ENCODE results near the gene TMEM163. TPM values are rescaled to one million over a fixed set of nuclear protein-coding genes. Genes with fewer than 3 reads are reported as not detected.

The TMEM163 gene
- total and polyA plus RNA-seq, 2 donors (not counting 3 experiments of a cell fraction or from before 2014, with no cell fraction given), result 1.0 to 2.8 TPM

- Histone ChIP-seq H3K27ac (ENCODE audit: insufficient read depth, low read depth, low read length) (no peak overlapping the region), H3K9me1 (replicated peaks; ENCODE audit: control insufficient read depth, extremely low read depth, insufficient read depth, low read length) (no peaks in the 10 kb centered on the region), H3K4me3 (replicated peaks in 1 of 3; ENCODE audit: insufficient read depth in 1 of 3, low read depth in 1 of 3, low read length in 3 of 3) (no peak overlapping the region), H3K9ac (replicated peaks; ENCODE audit: extremely low read depth, insufficient read depth, low read length) (no peak overlapping the region), H3K79me2 (ENCODE audit: control insufficient read depth, insufficient read depth, low read length) (no peaks in the 10 kb centered on the region), H3K4me2 (ENCODE audit: insufficient read depth, low read length) (no peak overlapping the region), H3K27me3 (ENCODE audit: control insufficient read depth in 2 of 2, insufficient read depth in 2 of 2, low read length in 2 of 2) (peaks cover 0 to 6% of the 10 kb centered on the region in 2 experiments), H3K4me1 (ENCODE audit: control insufficient read depth, extremely low read depth, insufficient read depth, low read length) (no peaks in the 10 kb centered on the region), H4K20me1 (replicated peaks; ENCODE audit: control insufficient read depth, extremely low read depth, insufficient read depth, low read length) (no peaks in the 10 kb centered on the region), H3K36me3 (ENCODE audit: control insufficient read depth in 2 of 2, extremely low read depth in 1 of 2, insufficient read depth in 2 of 2, low read length in 2 of 2) (no peaks in the 10 kb centered on the region), H3K9me3 (replicated peaks; ENCODE audit: control insufficient read depth, insufficient read depth, low read length) (no peaks in the 10 kb centered on the region), H2AFZ (ENCODE audit: low read depth, low read length) (no peak overlapping the region)
- ChIA-PET POLR2A (no interaction called here), CTCF (interaction anchor here (0.7 to 1.6 kb wide), 2 partner anchors 9 to 11 kb away, joined by 3 read pairs; no protein-coding TSS in a partner anchor)
- peak; percentile 8 for DNase-seq (ENCODE audit: low read depth, low spot score)
- no TSS peak for BruUV-seq (replicated peaks)
- dilution Hi-C loops (cut with MboI; ENCODE audit: extremely low pct_ligation_motif_present, low sequenced_read_pairs) (no loop called here), intact Hi-C loops (cut with micrococcal nuclease) (no loop called here)
- TF ChIP-seq FOS (IDR thresholded peaks at IDR 0.05; ENCODE audit: borderline replicate concordance, insufficient read depth, low read length), result peak; percentile 53
- TF ChIP-seq MYC (IDR thresholded peaks at IDR 0.05; ENCODE audit: low read depth, low read length), result no peak
- no peak for FAIRE-seq
These were observed 70.2 kb downstream of the TMEM163 start for GRCh38 chr2:134648586-134648985.

- no peak overlapping the region for H3K4me3 ChIP-seq (replicated peaks in 1 of 3; ENCODE audit: insufficient read depth in 1 of 3, low read depth in 1 of 3, low read length in 3 of 3)
- H3K79me2 ChIP-seq (ENCODE audit: control insufficient read depth, insufficient read depth, low read length), result no peaks in the 10 kb centered on the region
- POLR2A ChIA-PET, result no interaction called here
- H3K9me3 ChIP-seq (replicated peaks; ENCODE audit: control insufficient read depth, insufficient read depth, low read length), result no peaks in the 10 kb centered on the region
- H4K20me1 ChIP-seq (replicated peaks; ENCODE audit: control insufficient read depth, extremely low read depth, insufficient read depth, low read length), result no peaks in the 10 kb centered on the region
- FAIRE-seq, result no peak
- CTCF ChIA-PET, result interaction anchor here (0.7 kb wide), 1 partner anchor 9 kb away, joined by 3 read pairs; no protein-coding TSS in a partner anchor
- H3K9me1 ChIP-seq (replicated peaks; ENCODE audit: control insufficient read depth, extremely low read depth, insufficient read depth, low read length), result no peaks in the 10 kb centered on the region
- no peak overlapping the region for H2AFZ ChIP-seq (ENCODE audit: low read depth, low read length)
- peaks cover 0 to 13% of the 10 kb centered on the region in 2 experiments for H3K27me3 ChIP-seq (ENCODE audit: control insufficient read depth in 2 of 2, insufficient read depth in 2 of 2, low read length in 2 of 2)
- no peak for TF ChIP-seq POLR2A (IDR thresholded peaks at IDR 0.05; ENCODE audit: low read depth, low read length)
- no peak for TF ChIP-seq MAX (IDR thresholded peaks at IDR 0.05; ENCODE audit: insufficient read depth, insufficient read length)
- no peak for TF ChIP-seq CTCF (IDR thresholded peaks at IDR 0.05; ENCODE audit: extremely low read depth in 1 of 2, insufficient read depth in 1 of 2, low read depth in 1 of 2, low read length in 2 of 2)
- no peak for TF ChIP-seq JUN (IDR thresholded peaks at IDR 0.05; ENCODE audit: borderline replicate concordance, insufficient read depth, insufficient read length, low read depth)
- no peak for TF ChIP-seq MYC (IDR thresholded peaks at IDR 0.05; ENCODE audit: low read depth, low read length)
- TF ChIP-seq GATA2 (IDR thresholded peaks at IDR 0.05; ENCODE audit: insufficient read depth, insufficient read length, low read depth, low read length), result no peak
- TF ChIP-seq EZH2 (IDR thresholded peaks at IDR 0.05; ENCODE audit: borderline replicate concordance, low read depth, low read length, severe bottlenecking), result no peak
- TF ChIP-seq POLR2AphosphoS5 (IDR thresholded peaks at IDR 0.05; ENCODE audit: insufficient read depth, low read depth, low read length), result no peak
- no peak for TF ChIP-seq FOS (IDR thresholded peaks at IDR 0.05; ENCODE audit: borderline replicate concordance, insufficient read depth, low read length)
- DNase-seq (ENCODE audit: low read depth, low spot score), result no peak
- intact Hi-C loops (cut with micrococcal nuclease), result no loop called here
- H3K9ac ChIP-seq (replicated peaks; ENCODE audit: extremely low read depth, insufficient read depth, low read length), result no peak overlapping the region
- H3K27ac ChIP-seq (ENCODE audit: insufficient read depth, low read depth, low read length), result no peak overlapping the region
- no peaks in the 10 kb centered on the region for H3K36me3 ChIP-seq (ENCODE audit: control insufficient read depth in 2 of 2, extremely low read depth in 1 of 2, insufficient read depth in 2 of 2, low read length in 2 of 2)
- BruUV-seq (replicated peaks), result no TSS peak
- dilution Hi-C loops (cut with MboI; ENCODE audit: extremely low pct_ligation_motif_present, low sequenced_read_pairs), result no loop called here
- H3K4me2 ChIP-seq (ENCODE audit: insufficient read depth, low read length), result no peak overlapping the region
- H3K4me1 ChIP-seq (ENCODE audit: control insufficient read depth, extremely low read depth, insufficient read depth, low read length), result no peaks in the 10 kb centered on the region
These were observed 71.1 kb downstream of the TMEM163 start for GRCh38 chr2:134647607-134648256.
